GM15510 (cell line): ENCODE data around the gene OR4K17.

Experiments used
- POLR2A ChIP-seq: IDR thresholded peaks from 3 replicates; pipeline ENCODE4 v1.6.1; 2011; ENCODE audit warnings: borderline replicate concordance; ENCODE audit not compliant: insufficient read length; ENCODE audit errors: extremely low read depth

OR4K17 gene, protein sequence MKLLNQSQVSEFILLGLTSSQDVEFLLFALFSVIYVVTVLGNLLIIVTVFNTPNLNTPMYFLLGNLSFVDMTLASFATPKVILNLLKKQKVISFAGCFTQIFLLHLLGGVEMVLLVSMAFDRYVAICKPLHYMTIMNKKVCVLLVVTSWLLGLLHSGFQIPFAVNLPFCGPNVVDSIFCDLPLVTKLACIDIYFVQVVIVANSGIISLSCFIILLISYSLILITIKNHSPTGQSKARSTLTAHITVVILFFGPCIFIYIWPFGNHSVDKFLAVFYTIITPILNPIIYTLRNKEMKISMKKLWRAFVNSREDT

DNA sequence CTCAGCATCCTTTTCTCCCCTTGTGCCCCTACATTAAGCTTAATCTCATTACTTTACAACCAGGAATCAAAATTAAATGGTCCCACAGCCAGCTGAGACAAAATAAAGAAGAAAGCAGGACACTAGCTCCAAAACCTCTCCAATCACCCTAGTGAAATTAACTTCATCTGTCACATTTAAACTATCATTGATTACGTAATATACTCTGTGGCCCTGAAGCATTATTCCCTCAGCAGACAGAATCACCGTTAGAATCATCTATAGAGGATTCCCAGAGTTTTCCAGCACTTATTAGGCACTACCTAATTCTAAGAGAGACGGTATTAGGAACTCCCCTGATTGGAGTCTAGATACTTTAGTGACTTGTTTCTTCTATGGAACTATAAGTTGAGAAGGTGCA lies at the start of gene OR4K17:
Gene OR4K17, plus strand, starts transcription at position 302 of the 400 bp plus-strand sequence. CDS start 6,761 bp downstream, outside the sequence.
- no peak for TF ChIP-seq POLR2A

DNA sequence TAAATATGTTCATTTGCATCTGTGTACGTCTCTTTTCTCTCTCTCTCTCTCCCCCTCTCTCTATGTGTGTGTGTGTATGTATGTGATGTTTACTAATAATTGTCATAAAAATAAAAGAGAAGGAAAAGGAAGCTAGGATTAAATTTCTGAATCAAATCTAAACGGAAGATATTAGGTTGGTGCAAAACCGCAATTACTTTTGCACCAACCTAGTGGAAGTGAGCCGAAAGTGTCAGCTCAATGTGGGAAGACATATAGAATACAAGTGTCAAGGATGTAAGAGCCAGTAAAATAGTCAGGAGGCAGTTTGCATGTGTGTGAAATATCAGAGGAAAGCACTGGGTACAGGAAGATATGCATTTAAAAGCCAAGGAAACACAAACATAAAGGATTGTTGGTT lies 18.5 kb upstream of the OR4K17 start:
- no peak for TF ChIP-seq POLR2A

DNA sequence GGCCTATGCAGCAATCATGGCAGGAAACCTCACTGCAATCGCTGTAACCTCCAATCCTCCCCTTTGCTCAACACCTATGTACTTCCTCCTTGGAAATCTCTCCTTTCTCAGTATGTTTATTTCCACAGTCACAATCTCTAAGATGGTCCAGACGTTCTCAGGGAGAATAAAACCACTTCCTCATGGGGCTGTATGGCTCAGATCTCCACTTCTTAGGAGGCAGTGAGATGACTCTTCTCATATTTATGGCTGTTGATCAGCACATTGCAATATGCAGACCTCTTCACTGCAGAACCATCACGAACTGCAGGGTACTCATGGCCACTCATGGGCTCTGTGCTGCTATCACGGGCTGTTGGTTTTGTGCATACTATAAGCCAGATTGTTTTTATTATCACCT lies 17.1 kb upstream of the OR4K17 start:
- no peak for TF ChIP-seq POLR2A

DNA sequence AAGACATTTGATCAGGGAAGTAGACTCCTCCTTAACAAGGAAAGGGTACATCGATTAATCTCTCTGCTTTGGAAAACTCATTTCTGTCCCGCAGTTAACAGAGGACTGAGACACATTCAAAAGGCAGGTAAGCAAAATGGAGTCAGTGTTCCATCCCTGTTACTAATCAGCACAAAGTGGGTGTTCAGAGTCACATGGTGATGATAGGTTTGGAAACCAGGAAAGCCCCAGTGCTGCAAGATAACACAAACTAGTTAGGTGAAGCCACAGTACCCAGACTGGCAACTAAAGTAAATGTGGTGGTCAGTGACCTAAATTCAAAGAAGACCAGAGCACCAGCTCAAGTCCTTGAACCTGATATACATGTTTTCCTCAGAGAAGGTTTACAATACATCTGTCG lies 1.8 kb downstream of the OR4K17 start:
- TF ChIP-seq POLR2A = no peak

DNA sequence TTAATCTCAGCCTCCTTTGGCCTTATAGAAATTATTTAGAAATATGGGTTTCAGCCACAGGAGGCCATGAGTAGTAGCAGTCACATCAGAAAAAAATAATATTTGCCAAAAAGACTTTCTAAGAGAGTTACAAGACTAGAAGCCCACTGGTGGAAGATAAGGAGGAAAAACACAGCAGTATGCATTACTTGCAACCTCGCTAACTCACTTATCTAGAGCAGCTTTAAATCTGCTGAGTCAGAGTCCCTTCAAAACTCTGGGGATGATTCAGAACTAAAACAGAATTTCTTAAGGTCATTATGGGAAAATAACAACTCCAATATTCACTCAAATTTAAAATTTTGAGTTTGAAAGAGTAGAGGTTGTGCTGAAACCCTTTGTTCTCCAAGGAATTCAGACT lies 6.2 kb downstream of the OR4K17 start:
- TF ChIP-seq POLR2A = no peak

DNA sequence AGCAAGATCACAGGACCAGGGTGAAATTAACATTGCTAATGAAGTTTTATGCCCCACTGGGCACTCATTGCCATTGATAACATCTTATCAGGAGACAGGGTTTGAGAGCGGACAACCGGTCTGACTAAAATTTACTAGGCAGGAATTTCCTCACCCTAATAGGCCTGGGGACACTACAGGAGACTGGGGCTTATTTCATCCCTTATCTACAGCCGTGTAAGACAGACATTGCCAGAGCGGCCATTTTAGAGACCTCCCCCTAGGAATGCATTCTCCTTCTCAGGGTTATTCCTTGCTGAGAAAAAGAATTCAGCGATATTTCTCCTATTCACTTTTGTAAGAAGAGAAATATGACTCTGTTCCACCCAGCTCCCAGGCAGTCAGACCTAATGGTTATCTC lies 8.3 kb downstream of the OR4K17 start:
- TF ChIP-seq POLR2A = no peak

DNA sequence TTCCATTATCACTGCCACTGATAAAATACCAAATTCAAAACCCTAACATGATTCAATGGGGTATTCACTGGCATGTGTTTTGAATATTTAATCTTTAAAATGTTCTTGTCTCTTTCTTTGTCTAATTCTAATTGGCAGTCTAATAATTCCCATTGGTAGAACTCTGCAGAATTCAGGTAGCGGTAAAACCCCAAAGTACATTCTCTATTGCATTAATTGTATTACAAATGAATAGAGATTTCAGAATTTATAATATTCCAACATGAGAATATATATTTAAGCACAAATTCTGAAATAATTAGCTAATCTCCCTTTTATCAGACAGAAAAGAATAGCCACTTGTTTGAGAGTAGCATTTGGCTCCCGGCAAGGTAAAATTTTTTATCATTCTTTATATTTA lies 28.0 kb downstream of the OR4K17 start, which contains the start of gene OR4N5:
Gene OR4N5, plus strand, starts transcription at position 301 of the 400 bp plus-strand sequence. CDS start 4,916 bp downstream, outside the sequence.
- no peak for TF ChIP-seq POLR2A

DNA sequence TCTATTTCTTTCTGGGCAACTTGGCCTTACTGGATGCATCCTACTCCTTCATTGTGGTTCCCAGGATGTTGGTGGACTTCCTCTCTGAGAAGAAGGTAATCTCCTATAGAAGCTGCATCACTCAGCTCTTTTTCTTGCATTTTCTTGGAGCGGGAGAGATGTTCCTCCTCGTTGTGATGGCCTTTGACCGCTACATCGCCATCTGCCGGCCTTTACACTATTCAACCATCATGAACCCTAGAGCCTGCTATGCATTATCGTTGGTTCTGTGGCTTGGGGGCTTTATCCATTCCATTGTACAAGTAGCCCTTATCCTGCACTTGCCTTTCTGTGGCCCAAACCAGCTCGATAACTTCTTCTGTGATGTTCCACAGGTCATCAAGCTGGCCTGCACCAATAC lies 33.4 kb downstream of the OR4K17 start:
- no peak for TF ChIP-seq POLR2A

DNA sequence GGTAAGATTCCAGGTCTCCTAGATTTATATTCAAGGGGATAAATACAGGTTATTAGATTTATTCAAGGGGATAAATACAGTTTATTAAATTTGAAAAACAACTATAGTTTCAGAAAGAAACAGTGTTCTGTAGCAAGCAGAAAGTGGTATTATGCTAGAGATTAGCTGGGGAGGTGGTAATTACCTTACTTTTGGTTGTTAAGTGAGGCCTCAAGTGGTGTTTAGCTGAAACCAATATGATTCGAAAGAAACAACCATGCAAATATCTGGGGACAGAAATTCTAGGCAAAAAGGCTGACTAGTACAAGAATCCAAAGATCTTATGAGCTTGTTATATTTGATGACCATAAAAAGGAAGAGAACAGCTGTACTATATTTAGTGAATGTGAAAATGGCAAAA lies 34.3 kb downstream of the OR4K17 start:
- TF ChIP-seq POLR2A = no peak

DNA sequence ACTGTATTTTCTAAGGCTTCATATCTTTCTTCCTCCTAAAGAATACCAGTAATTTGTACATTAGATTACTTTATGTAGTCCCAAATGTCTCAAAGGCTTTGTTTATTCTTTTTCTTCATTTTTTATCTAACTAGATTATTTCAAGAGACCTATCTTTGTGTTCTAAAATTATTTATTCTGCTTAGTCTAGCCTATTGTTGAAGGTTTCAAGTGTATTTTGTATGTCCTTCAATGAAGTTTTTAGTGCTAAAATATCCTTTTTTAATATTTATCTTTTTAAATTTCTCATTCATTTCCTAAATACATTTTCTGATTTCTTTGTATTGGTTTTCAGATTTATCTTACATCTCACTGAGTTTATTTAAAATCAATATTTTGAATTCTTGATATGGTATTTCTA lies 53.9 kb downstream of the OR4K17 start:
- no peak for TF ChIP-seq POLR2A

DNA sequence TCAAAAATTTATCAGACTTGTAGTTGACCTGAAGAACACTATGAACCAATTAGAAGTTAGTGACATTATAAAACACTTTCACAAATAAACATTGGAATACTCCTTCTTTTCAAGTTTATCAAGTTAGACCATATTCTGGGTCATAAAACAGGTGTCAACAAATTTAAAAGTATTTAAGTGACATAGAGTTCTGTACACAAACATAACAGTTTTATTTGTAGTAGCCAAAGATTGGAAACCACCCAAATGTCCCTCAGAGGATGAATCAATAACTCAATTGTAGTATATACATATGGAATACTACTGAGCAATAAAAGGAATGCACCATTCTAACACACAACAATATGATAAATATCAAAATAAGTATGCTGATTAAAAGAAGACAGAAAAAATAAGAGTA lies 56.6 kb downstream of the OR4K17 start:
- no peak for TF ChIP-seq POLR2A
